DOHH2 (cell line): ENCODE data around the gene MSL3.

ENCODE experiments used
- H3F3A ChIP-seq: fragments of 200-600 bp; sonication (generic), shearing (Covaris generic); 2 replicates; pipeline ENCODE4 v1.6.0; 2016; ENCODE audit warnings: antibody characterized with exemption, mild to moderate bottlenecking; ENCODE audit not compliant: control insufficient read depth, insufficient read depth
- H3K27ac ChIP-seq: fragments of 200-600 bp; sonication (generic); 2 replicates; pipeline ENCODE4 v1.5.1; 2014; ENCODE audit warnings: low read depth, mild to moderate bottlenecking, low read length, moderate library complexity
- H3K27me3 ChIP-seq: fragments of 200-600 bp; sonication (generic); 2 replicates; pipeline ENCODE4 v1.6.1; 2014; ENCODE audit warnings: mild to moderate bottlenecking, low read length, mixed read lengths; ENCODE audit not compliant: control insufficient read depth
- H3K36me3 ChIP-seq: fragments of 200-600 bp; sonication (generic); 2 replicates; pipeline ENCODE4 v1.6.1; 2014; ENCODE audit warnings: mild to moderate bottlenecking, low read length, moderate library complexity, mixed read lengths; ENCODE audit not compliant: control insufficient read depth
- H3K4me1 ChIP-seq: fragments of 200-600 bp; sonication (generic); 2 replicates; pipeline ENCODE4 v1.6.1; 2014; ENCODE audit warnings: mild to moderate bottlenecking, low read length, mixed read lengths; ENCODE audit not compliant: control insufficient read depth
- H3K4me2 ChIP-seq: fragments of 200-600 bp; sonication (generic); 2 replicates; pipeline ENCODE4 v1.6.0; 2014; ENCODE audit warnings: mild to moderate bottlenecking, low read length, moderate library complexity
- H3K4me3 ChIP-seq: fragments of 200-600 bp; sonication (generic); 2 replicates; pipeline ENCODE4 v1.5.1; 2014; ENCODE audit warnings: mild to moderate bottlenecking, low read length, mixed read lengths
- H3K79me2 ChIP-seq: fragments of 200-600 bp; sonication (generic); 2 replicates; pipeline ENCODE4 v1.6.1; 2014; ENCODE audit warnings: mild to moderate bottlenecking, low read length, mixed read lengths; ENCODE audit not compliant: control insufficient read depth
- H3K9me2 ChIP-seq: fragments of 200-600 bp; sonication (generic); replicated peaks from 2 replicates; pipeline ENCODE4 v1.6.1; 2014; ENCODE audit warnings: mild to moderate bottlenecking, low read length, mixed read lengths; ENCODE audit not compliant: control insufficient read depth
- H3K9me3 ChIP-seq: fragments of 200-600 bp; sonication (generic); 2 replicates; pipeline ENCODE4 v1.6.1; 2014; ENCODE audit warnings: antibody characterized with exemption, low read length, mixed read lengths; ENCODE audit not compliant: control insufficient read depth, insufficient read depth
- H4K20me1 ChIP-seq: fragments of 200-600 bp; sonication (generic); 2 replicates; pipeline ENCODE4 v1.6.0; 2014; ENCODE audit warnings: low read depth, mild to moderate bottlenecking, antibody characterized with exemption, low read length, moderate library complexity; ENCODE audit not compliant: control insufficient read depth, insufficient read depth
- CTCF ChIP-seq: fragments of 200-600 bp; sonication (generic); IDR thresholded peaks from one replicate; pipeline ENCODE4 v1.5.1; 2014; ENCODE audit warnings: antibody characterized with exemption, mild to moderate bottlenecking, low read depth, low read length; ENCODE audit not compliant: poor library complexity, severe bottlenecking
- EZH2phosphoT487 ChIP-seq: fragments of 200-600 bp; sonication (generic); IDR thresholded peaks from 2 replicates; pipeline ENCODE4 v1.6.1; 2017; ENCODE audit warnings: borderline replicate concordance, mild to moderate bottlenecking, antibody characterized with exemption, low read length, moderate library complexity, mixed read lengths

MSL3 gene

GRCh38 chrX:11757397-11757718, 679 bp upstream of the MSL3 start:
- H3K4me3 ChIP-seq = peak overlapping the region; percentile 73
- no peak overlapping the region for H3K27ac ChIP-seq
- H3K4me2 ChIP-seq = peak overlapping the region; percentile 72
- peaks cover 13% of the 10 kb centered on the region for H3K4me1 ChIP-seq
- H3K36me3 ChIP-seq = peaks cover 17% of the 10 kb centered on the region
- TF ChIP-seq CTCF (no peak), EZH2phosphoT487 (no peak)
- H4K20me1 ChIP-seq = no peaks in the 10 kb centered on the region
- peaks cover 10% of the 10 kb centered on the region for H3F3A ChIP-seq
- peaks cover 15% of the 10 kb centered on the region for H3K79me2 ChIP-seq
- H3K9me3 ChIP-seq = no peaks in the 10 kb centered on the region
- H3K27me3 ChIP-seq = peaks cover 7% of the 10 kb centered on the region; the same call in 1 of the 2 replicates
- H3K9me2 ChIP-seq = no peaks in the 10 kb centered on the region

DNA sequence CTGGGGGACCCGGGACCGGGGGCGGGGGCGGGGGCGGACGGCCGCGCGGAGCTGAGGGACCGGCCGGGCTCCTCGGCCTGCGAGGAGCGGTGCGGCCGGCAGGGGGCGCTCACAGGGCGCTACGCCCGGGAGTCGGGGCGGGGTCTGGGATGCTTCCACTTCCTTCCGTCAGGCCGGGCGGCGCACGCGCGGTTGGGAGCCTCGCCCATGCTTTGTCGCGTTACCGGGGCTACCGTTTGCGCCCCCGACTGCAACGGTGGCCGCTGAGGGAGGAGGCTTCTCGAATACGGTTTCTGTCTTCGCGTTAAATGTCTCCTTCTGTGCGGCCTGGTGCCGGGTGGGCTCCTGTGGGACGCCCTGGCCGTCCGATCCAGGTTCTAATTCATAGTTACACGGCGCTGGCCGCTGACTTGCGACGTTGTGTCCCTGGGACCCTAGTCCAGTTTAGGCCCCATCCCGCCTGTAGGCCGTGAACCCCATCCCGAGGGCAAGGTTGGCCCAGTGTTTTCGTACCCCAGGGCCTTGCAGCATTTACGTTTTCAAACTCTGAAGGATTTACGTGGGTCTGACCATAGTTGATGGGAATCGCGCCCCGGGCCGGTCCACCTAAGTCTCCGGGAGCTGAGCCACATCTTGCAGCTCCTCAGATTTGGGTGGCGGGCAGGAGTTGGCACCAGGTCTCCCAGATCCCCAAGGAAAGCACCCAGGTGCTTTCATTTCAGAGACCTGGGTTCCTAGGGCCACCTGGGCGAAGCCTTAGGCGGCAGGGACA, 549 bp downstream of the MSL3 start:
- Histone ChIP-seq H3K4me1 (peaks cover 13% of the 10 kb centered on the region), H3K4me3 (peak overlapping the region; percentile 89), H3F3A (peaks cover 10% of the 10 kb centered on the region), H4K20me1 (no peaks in the 10 kb centered on the region), H3K79me2 (peaks cover 15% of the 10 kb centered on the region), H3K27me3 (peaks cover 7% of the 10 kb centered on the region; the same call in 1 of the 2 replicates), H3K27ac (peak overlapping the region; percentile 96), H3K36me3 (peaks cover 27% of the 10 kb centered on the region), H3K4me2 (peak overlapping the region; percentile 86), H3K9me2 (no peaks in the 10 kb centered on the region), H3K9me3 (no peaks in the 10 kb centered on the region)
- peak; percentile 49 for TF ChIP-seq CTCF
- TF ChIP-seq EZH2phosphoT487 = no peak

- H3K79me2 ChIP-seq = peaks cover 15% of the 10 kb centered on the region
- peaks cover 13% of the 10 kb centered on the region for H3K4me1 ChIP-seq
- no peak for TF ChIP-seq CTCF
- no peak for TF ChIP-seq EZH2phosphoT487
- H3K4me3 ChIP-seq = peak overlapping the region; percentile 89
- no peaks in the 10 kb centered on the region for H3K9me3 ChIP-seq
- H3K9me2 ChIP-seq = no peaks in the 10 kb centered on the region
- peak overlapping the region; percentile 96 for H3K27ac ChIP-seq
- peaks cover 7% of the 10 kb centered on the region; the same call in 1 of the 2 replicates for H3K27me3 ChIP-seq
- peaks cover 33% of the 10 kb centered on the region for H3K36me3 ChIP-seq
- H4K20me1 ChIP-seq = no peaks in the 10 kb centered on the region
- peaks cover 10% of the 10 kb centered on the region for H3F3A ChIP-seq
- peak overlapping the region; percentile 86 for H3K4me2 ChIP-seq
These were observed 1.1 kb downstream of the MSL3 start for GRCh38 chrX:11759172-11759460.
